Pulmonary artery endothelial cell (primary cell): ENCODE results near the gene TNFAIP8L1. TPM values are rescaled to one million over a fixed set of nuclear protein-coding genes. Genes with fewer than 3 reads are reported as not detected.

Source experiments
- DNase-seq: peaks from one replicate; pipeline ENCODE4 v3.0.0-alpha.2; 2011; ENCODE audit warnings: low read depth, low spot score
- total RNA-seq: library from RNA; depleted of rRNA; stranded (reverse); fragments of >200 nt; gene quantifications from 2 replicates; pipeline ENCODE4 v1.2.3, GENCODE V29; 2014

Gene TNFAIP8L1
- total RNA-seq, 1 donor from 2014 or later: 30.5 TPM

- peak; percentile 82 for DNase-seq
Observed at GRCh38 chr19:4647676-4648644, 8.6 kb downstream of the TNFAIP8L1 start.

- no peak for DNase-seq
Observed at GRCh38 chr19:4649392-4650047, 10.2 kb downstream of the TNFAIP8L1 start.

DNA sequence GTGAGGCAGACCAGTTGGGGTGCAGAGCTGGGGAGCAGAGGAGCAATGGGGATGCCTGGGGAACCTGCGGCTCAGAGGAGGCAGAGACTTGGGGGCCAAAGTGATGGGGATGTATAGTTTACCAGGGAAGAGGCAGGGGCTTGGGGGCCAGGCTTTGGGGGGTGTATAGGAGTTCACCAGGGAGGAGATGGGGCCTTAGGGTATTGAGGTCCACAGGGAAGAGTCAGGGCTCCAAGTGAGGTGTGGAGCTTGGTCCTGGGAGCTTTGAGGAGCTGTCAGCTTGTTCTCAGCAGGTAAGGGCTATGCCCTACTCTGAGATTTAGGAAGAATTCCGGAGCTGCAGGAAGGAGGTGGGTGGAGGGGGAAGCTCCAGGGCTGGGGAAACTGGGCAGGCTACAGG lies 10.8 kb downstream of the TNFAIP8L1 start:
- no peak for DNase-seq

DNA sequence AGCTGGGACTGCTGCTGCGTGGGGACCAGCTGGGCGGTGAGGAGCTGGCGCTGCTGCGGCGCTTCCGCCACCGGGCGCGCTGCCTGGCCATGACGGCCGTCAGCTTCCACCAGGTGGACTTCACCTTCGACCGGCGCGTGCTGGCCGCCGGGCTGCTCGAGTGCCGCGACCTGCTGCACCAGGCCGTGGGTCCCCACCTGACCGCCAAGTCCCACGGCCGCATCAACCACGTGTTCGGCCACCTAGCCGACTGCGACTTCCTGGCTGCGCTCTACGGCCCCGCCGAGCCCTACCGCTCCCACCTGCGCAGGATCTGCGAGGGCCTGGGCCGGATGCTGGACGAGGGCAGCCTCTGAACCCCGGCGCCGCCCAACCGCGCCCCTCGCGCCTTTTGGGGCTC lies 12.8 kb downstream of the TNFAIP8L1 start:
- no peak for DNase-seq

GRCh38 chr19:4653793-4654436 lies 14.6 kb downstream of the TNFAIP8L1 start:
- DNase-seq: no peak

GRCh38 chr19:4654437-4655361 lies 15.4 kb downstream of the TNFAIP8L1 start:
- DNase-seq: no peak

DNA sequence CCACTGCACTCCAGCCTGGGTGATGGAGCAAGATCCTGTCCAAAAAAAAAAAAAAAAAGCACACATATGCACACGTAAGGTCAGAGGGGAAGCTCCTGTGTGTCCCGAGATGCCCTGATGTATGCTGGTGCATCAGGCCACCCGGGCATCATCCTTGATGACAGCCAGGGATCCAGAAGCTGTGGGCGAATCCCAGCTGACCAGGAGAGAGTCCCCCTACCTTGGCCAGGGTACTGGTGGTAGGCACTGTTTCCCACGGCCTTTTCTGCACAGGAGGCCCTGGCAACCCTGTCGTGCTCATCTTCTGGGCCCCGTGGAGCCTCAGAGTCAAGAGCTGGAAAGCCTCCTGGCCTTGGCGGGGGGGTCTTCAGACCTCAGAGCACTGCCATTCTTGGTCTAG lies 16.8 kb downstream of the TNFAIP8L1 start:
- DNase-seq: no peak

- DNase-seq: no peak
Observed at GRCh38 chr19:4657262-4657661, 17.9 kb downstream of the TNFAIP8L1 start.

DNA sequence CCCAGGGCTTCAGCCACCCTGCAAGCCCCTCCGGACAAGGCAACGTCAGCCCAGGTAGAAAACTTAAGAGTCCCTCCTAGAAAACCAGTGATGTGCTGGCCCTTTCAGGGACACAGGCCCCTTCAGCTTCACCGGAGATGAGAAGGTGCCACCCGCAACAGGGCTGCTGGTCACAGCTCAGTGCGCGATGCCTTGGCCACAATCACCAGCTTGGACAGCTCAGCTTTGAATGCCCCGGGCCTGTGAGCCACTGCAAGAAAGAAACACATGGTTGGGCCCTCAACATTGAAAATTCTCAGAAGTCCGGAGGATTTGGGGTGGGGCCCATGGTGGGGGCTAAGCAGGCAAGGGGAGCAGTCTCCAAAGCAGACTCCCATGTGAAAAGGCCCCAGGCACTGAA lies 18.5 kb downstream of the TNFAIP8L1 start:
- DNase-seq: no peak

- no peak for DNase-seq
Observed at GRCh38 chr19:4660181-4660791, 21.0 kb downstream of the TNFAIP8L1 start.

- no peak for DNase-seq
Observed at GRCh38 chr19:4660993-4661392, 21.7 kb downstream of the TNFAIP8L1 start.

GRCh38 chr19:4662020-4662695 lies 22.8 kb downstream of the TNFAIP8L1 start:
- DNase-seq: no peak

- DNase-seq: no peak
Observed at GRCh38 chr19:4662812-4663211, 23.5 kb downstream of the TNFAIP8L1 start.

- no peak for DNase-seq
Observed at GRCh38 chr19:4664642-4665041, 25.3 kb downstream of the TNFAIP8L1 start.

DNA sequence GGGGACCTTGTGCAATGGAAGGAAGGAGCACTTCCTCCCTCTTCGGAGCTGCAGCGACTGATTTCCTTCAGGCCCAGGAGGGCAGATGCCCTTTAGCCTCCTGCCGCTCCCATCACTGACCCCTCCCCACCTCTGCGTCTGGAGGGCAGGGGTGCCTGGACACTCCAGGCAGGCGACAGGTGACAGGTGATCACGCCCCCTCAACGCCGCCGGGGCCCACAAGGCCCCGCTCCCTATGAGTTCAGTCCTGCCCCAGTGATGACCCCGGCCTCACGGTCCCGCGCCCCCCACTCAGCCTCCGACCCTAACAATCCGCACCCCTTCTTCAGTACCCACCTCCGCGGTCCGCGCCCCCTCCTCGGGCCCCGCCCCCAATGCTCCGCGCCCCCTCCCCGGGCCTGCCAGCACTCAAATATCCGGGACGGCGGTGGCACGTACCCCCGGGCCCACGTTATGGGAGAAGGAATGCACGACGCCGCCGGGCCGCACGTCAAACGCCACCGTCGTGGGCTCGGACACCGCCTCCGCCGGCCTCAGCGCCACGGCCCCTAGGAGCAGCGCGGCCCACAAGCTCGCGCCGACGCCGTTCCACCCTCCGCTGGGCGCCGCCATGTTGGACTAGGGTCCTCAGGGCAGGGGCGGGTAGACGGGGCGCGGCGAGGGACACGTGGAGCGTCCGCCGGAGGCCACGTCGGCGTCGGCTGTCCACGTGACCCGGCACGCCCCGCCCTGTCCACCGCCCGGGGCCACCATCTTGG lies 30.6 kb downstream of the TNFAIP8L1 start, which contains the start of gene MYDGF:
TSS of gene MYDGF (minus strand) at position 620 of the 758 bp plus-strand sequence. CDS start at position 612, 8 bp downstream.
- DNase-seq: peak; percentile 70

DNA sequence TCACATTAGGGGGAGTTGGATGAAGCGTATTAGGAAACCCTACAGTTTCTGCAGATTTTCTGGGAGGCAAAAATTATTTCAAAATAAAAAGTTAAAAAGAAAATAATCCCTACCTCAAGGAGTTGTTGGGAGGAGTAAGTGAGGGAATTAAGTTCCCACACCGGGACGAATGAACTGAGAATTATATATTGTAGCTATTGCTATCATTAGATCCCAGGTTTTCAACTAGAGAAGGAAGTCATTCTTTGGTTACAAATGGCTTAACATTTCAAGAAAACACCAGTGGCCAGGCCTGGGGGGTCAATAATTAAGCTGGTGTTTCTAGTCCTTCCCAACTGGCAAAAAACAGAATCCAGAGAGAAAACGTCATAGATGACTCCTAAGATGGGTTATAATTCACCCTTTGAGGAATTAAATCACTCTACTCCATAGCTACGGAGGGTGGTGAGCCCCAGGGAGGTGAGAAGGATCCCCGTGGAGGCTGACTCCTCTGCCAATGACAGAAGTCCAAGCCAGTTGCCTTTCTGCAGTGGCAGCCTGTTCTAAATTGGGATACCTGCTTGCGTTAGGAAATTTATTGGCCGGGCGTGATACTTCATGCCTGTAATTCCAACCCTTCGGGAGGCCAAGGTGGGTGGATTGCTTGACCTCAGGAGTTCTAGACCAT lies 32.0 kb downstream of the TNFAIP8L1 start:
- no peak for DNase-seq

GRCh38 chr19:4673216-4673615 lies 33.9 kb downstream of the TNFAIP8L1 start:
- DNase-seq: no peak

DNA sequence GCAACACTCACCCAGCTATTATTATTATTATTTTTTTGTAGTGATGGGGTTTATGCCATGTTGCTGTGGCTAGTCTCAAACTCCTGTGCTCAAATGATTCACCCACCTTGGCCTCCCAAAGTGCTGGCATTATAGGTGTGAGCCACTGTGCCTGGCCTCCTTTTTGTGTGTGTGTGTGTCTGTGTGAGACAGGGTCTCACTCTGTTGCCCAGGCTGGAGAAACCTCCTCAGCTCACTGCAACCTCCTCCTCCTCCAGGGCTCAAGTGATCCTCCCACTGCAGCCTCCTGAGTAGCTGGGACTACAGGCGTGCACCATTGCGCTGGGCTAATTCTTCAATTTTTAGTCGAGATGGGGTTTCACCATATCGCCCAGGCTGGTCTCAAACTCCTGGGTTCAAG lies 34.4 kb downstream of the TNFAIP8L1 start:
- no peak for DNase-seq

DNA sequence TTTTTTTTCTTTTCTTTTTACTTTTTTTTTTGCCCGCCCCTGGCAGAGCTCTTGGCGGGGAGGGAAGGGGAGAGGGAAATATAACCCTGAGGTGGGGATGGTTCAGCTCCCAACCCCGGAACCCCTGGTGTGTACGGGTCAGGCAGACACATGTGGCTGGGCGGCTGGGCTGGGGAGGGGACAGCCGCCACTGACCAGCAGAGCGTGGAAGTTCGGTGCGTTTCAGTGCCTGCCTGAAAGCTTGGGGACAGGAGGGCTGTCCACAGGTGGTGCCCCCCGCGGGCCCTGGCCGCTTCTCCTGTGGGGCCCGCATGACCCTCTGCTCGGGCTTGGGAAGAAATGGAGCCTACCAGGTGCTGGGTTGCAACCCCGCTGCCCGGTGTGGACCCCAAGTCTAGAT lies 36.0 kb downstream of the TNFAIP8L1 start:
- no peak for DNase-seq
